ENCODE data around the gene MIOX.

Gene MIOX

DNA sequence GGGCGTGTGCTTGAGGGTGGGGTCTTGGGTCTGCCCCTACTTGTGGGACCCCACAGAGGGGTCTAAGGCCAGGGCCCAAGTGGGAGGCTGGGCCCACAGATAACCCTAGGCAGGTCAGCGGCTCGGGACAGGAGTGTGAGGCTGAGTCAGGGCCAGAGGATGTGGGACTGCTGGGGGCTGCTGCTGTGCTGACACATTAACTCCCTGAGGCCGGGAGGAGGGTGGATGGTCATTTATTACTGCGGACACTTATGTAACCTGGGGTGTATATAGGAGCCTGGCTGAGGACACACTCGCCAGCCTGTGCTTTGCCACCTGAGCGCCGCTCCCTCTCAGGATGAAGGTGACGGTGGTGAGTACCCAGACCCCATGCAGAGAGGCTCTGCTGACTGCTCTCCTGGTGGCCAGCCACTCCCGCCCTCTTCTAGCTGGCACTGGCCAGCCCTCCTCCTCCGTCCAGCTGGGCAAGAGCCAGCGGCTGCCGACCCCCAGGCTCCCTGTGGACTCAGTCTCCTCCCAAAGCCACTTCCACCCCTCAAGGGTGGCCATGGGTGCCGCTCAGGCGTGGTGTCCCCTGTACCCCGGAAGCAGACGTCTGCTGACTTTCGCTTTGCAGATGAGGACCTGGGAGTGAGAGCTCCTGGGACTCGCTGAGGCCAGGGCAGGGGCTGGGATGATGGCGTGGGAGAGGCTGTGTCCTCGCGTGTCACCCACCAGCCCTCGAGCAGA lies at the start of gene MIOX:
TSS of gene MIOX (plus strand) at position 299 of the 729 bp plus-strand sequence. CDS start at position 338, 39 bp downstream.
- no peak for DNase-seq

- DNase-seq: no peak
These were observed 49.0 kb upstream of the MIOX start for GRCh38 chr22:50437511-50438304.

- no peak for DNase-seq
These were observed 48.1 kb upstream of the MIOX start for GRCh38 chr22:50438305-50439275.

- DNase-seq: no peak
These were observed 47.3 kb upstream of the MIOX start for GRCh38 chr22:50439314-50439870.

DNA sequence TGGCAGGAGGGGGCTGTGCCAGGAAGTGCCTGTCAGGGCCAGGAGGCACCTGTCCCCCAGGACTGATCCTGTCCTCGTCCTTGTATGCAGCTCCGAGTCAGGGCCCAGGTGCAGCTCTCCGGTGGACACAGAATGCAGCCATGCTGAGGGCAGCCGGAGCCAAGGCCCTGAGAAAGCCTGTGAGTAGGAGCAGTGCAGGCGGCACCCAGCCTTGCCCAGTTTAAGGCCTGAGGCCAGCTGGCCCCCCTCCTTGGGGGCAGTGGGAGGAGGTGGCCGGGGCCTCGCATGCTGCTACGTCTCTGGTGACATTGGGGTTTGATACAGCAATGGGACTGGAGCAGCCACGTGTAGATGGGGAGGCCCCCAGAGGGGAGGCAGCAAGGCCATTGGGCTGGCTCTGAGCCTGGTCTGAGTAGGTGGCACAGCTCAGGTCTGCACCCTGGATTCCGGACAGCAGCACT lies 46.8 kb upstream of the MIOX start:
- no peak for DNase-seq

GRCh38 chr22:50440544-50441249 lies 46.0 kb upstream of the MIOX start:
- no peak for DNase-seq

GRCh38 chr22:50441428-50441993 lies 45.1 kb upstream of the MIOX start:
- DNase-seq: no peak

DNA sequence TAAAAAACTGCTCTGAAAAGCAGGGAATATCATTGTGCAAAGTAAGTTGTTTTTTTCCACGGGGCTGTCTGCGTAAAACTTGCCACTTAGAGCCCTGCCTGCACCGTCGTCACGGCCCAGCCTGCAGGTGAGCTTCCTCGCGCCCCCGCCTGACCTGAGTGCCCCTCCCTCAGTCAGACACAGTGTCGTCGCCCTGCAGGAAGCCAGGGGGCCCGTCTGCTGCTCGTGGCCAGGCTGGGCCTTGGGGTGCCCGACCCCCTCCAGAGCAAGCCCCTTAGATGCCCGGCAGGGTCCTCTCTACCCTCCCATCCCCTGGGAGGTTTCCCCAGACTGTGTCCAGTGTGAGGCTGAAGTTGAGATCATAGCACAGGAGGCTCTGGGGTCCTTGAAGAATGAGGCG lies 43.5 kb upstream of the MIOX start:
- no peak for DNase-seq

DNA sequence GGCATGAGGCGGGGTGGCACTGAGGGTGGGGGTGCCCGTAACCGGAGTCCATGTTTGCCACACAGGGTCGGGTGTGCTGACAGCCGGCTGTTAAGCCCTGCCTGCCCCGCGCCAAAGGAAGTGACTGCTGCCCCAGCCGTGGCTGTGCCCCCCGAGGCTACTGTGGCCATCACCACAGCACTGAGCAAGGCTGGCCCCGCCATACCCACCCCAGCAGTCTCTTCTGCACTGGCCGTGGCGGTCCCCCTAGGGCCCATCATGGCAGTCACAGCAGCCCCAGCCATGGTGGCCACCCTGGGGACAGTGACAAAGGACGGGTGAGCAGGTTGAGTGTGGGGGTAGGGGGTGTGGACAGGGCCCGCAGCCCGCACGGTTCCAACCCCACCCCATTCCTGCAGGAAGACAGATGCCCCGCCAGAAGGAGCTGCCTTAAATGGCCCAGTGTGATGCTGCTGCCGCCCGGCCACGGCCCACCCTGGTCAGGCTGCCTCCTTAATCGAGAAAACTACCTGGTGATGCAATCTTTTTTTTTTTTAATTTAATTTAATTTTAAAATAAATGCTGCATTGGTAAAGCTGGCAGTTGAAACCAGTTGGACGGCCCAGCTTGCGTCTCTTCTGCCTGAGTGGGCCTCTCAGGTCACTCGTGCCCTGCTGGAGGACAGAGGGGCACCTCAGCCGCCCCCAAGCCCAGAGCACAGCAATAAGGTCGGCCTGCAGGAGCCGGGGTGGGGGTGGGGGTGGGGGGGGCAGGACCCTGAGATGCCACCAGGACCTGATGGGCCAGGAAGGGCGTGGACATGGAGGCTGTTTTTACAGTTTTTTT lies 42.6 kb upstream of the MIOX start:
- no peak for DNase-seq

- no peak for DNase-seq
These were observed 42.0 kb upstream of the MIOX start for GRCh38 chr22:50444663-50445062.

DNA sequence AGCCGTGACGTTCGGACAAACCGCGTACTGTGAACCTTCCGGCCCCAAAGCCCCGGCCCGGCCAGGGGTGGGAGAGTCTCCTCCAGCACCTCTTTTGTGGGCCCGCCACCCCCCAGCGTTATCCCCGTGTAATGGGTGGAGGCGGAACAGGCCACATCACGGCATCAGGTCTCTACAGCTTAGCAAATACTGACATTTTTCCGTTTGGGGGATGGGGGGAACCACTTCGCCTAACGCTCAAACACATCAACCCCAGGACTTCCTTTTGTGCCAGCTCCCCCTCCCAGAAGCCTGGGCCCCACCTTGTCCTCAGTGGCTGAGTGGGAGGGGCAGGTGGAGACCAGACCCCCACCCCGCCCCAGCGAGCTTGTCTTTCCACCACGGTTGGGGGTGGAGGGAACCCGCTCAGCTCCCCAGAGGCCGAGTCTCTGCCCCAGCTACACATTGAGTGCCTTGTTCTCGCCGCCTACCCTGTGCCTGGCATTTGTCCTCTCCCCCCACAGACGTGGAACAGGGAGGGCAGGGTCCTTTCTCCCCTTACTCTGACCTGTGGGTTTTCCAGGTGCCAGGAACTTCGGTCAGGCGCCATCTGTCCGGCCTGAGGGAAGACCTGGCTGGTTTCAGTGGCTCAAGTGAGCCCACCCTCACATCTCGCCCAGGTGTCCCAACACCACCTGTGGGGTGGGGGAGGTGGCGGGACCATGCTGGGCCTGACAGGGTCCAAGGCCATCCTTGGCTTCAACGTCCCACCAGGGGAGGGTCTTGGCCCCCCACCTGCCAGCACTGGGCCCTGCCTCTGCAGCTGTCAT lies 41.4 kb upstream of the MIOX start:
- DNase-seq: no peak

GRCh38 chr22:50445880-50446707 lies 40.6 kb upstream of the MIOX start:
- DNase-seq: no peak

DNA sequence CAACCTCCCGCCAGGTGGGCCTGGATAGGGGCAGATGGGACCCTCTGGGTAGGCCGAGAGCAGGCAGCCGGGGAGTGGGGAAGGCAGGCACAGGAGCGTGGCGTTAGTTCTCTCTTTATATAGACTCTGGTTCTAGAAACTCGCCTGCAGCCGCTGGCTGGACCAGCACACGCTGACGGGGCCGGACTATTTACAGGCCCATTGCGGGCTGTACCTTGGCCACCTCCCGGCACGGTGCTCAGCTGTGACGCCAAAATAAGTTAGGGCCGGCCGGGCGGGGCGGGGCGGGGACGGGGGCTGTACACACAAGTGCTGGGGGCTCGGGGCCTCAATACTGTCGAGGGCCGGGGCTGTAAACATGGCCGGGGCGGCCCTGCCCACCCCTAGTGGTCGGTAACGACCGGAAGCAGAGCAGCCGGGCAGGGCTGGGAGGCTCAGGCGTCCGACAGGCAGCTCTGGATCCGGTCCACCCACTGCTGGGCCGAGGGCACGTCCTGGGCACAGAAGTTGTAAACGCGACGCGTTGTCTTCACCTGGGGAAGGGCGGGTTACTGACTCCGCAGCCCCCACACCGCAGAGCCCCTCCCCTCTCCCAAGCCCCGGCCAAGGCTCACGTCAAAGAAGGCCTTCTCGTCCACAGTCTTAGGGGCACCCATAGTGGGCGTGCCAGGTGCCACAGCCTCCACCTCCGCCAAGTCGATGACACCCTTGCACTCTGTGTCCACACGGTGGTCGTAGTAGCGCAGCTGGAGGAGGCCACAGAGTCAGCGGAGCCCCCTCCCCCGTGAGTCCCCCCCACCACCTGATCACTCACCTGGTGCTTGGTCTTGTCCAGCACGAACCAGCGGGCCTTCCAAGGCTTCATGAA lies 39.7 kb upstream of the MIOX start:
- no peak for DNase-seq

DNA sequence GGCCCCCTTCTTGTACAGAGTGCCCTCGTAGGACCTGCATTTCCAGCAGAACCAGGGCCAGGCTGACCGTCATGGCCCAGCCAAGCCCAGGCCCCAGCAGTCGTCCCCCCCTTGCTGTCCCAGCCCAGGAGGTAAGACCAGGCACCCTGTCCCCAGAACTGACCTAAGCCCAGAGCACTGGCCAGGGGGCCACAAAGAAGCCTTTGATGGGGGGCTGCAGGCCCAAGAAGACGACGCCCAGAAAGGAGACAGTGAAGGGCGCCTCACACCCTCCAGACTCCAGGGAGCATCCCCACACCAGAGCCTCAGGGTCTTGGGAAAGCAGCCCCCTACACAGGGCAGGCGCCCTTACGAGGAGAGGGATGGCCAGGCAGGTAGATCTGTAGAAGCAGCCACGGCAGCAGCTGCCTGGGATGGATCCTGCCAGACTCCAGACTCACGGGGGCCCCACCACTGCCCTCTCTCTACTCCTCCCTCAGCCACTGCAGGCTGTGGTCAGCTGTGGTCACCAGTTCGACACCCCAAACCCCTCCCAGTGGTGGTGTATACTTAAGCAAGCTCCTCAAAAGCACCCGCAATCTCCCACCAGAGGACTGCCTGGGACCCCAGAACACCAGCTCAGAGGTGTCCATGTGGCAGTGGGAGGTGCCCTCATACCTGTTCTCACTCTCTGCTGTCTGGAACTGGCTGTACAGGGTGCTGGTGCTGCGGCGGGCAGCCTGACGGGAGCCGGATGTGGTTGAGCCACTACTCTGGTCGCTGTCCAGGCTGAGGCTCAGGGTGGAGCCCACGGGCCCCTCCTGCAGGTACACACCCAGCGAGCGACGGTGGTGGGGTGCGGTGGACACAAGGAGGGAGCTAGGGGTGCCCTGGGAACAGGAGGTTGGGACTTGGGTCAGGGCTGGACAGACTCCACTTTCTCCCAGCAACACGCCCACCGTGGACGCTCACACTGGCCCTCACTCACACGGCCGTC lies 38.8 kb upstream of the MIOX start:
- no peak for DNase-seq

DNA sequence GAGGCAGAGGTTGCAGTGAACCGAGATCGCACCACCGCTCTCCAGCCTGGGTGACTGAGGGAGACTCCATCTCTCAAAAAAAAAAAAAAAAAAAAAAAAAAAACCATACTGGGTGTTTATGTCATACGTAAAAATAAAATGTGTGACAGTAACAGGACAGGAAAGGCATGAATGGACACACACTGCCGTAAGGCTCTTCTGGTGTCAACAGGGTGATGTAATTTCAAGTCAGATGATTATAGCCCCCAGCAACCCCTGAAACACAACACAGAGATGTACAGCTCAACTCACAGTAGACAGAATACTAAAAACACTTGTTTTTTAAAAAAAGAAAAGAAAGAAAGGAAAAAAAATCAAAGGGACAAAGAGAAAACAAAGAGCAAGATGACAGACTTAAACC lies 34.0 kb upstream of the MIOX start:
- DNase-seq: no peak

DNA sequence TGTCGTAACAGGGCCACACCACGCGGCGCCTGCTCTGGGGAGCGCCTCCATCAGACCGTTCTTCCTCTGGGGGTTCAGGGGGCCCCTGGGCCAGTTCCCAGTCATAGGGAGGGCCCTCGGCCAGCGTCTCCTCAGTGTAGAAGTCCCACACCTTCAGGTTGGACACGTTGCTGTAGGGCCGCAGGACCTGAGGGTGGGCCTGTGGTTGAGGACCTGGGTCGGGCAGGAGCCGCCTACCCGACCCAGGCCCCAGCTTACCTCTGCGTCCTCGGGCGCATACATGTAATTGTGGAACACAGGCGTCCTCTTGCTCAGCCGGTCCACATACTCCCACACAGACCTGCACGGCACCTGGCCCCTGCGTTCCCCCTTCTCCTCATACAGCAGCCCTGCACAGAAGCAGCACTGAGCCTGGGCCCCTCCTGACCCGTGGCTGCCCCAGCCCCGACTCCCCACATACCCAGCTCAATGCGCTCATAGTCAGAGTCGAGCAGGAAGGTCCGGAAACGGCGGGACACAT lies 32.0 kb upstream of the MIOX start:
- no peak for DNase-seq

All from stimulated activated CD4-positive, alpha-beta T cell treated with anti-CD3 and anti-CD28 coated beads, Interleukin-2, amount 100 ng/mL, for 24 hours (primary cell).